Measurements from ENCODE around the gene GREB1L. TPM values are rescaled to one million over a fixed set of nuclear protein-coding genes. Genes with fewer than 3 reads are reported as not detected.

GREB1L gene
- total and polyA plus RNA-seq, 2 donors, result 0.10 to 1.4 TPM

DNA sequence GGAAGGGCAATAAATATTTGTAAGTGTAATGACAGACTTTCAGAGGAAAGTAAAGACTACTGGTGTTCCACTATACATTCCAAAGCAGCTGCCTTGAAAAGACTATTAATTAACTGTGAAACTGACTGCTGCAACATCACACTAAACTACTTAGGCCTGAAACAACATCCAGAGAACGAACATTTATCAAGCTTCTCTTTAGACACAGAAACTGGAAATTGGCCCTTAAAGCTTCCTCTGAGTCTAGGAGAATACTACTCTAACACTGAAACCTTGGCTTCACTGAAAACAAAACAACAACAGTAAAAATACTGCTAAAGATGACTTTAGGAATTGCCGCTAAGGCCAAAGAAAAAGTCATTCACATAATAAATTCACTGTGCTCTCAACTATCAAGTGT is 283.9 kb downstream of the GREB1L start:
- Histone ChIP-seq H3K4me1 (ENCODE audit: insufficient read depth) (no peaks in the 10 kb centered on the region), H3K36me3 (ENCODE audit: insufficient read depth) (peaks cover 5% of the 10 kb centered on the region), H3K4me3 (ENCODE audit: low read depth, low read length) (no peak overlapping the region), H3K27ac (ENCODE audit: low read depth) (no peak overlapping the region)
- DNase-seq (ENCODE audit: extremely low spot score), result no peak
- WGBS, result 80% methylated on average over 2 of the region's 2 CpGs

DNA sequence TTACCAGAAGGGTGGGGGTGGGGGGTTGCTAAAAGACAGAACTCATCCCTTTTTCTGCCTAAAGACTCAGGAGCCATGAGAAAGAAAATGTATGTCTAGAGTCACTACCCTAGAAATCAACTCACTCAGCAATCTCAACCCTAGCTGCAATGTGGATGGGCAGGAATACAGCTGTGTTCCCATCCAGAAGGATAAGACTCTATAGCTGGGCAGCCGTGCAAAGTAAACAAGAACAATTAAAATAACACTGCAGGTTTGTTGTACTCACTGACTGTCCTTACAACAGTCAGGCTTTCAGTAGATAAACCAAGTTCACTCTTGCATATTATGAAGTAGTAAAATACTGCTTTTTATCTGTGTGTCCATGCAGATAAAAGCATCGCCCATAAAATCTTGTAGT is 284.4 kb downstream of the GREB1L start:
- no peak overlapping the region for H3K27ac ChIP-seq (ENCODE audit: low read depth)
- H3K4me3 ChIP-seq (ENCODE audit: low read depth, low read length), result no peak overlapping the region
- no peaks in the 10 kb centered on the region for H3K4me1 ChIP-seq (ENCODE audit: insufficient read depth)
- peaks cover 6% of the 10 kb centered on the region for H3K36me3 ChIP-seq (ENCODE audit: insufficient read depth)
- no peak for DNase-seq (ENCODE audit: extremely low spot score)
- 69% methylated on average over 2 of the region's 2 CpGs for WGBS

DNA sequence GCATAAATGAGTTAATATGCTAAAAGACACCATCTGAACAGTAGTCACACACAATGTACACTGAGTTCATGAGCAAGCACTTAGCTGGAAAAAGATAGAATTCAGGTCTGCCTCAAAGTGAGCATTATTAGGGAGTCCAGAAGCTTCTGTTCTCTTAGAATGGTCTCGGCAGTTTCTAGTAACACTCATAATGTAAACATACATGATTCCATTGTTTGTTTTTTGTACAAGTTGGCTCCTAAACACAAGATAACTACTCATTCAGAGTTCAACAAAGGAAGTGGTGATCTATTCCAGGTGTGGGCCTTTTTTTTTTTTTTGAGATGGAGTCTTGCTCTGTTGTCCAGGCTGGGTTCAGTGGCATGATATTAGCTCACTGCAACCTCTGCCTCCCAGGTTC is 292.3 kb downstream of the GREB1L start:
- Histone ChIP-seq H3K36me3 (ENCODE audit: insufficient read depth) (peaks cover 4% of the 10 kb centered on the region), H3K4me1 (ENCODE audit: insufficient read depth) (no peaks in the 10 kb centered on the region), H3K27ac (ENCODE audit: low read depth) (no peak overlapping the region), H3K4me3 (ENCODE audit: low read depth, low read length) (no peak overlapping the region)
- whole genome bisulfite sequencing, result 45% methylated on average over 1 of the region's 1 CpG
- DNase-seq (ENCODE audit: extremely low spot score), result no peak

DNA sequence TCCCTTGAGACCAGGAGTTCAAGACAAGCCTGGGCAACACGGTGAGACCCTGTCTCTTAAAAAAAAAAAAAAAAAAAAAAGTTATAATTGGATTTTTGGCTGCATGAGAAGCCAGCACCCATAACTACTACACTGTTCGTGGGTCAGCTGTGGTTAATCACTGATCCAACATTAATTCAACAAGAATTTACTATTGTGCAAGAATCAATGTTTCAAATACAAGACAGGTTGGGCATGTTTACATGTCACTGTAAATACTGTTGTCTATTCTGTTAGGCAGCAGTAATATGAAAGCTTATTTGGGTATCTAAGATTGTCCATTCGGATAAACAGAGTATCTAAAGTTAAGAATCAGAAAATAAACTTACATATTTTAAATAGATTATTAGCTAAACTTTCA is 296.2 kb downstream of the GREB1L start:
- H3K36me3 ChIP-seq (ENCODE audit: insufficient read depth), result no peaks in the 10 kb centered on the region
- WGBS, result 89% methylated on average over 3 of the region's 3 CpGs
- no peaks in the 10 kb centered on the region for H3K4me1 ChIP-seq (ENCODE audit: insufficient read depth)
- no peak overlapping the region for H3K4me3 ChIP-seq (ENCODE audit: low read depth, low read length)
- no peak for DNase-seq (ENCODE audit: extremely low spot score)
- no peak overlapping the region for H3K27ac ChIP-seq (ENCODE audit: low read depth)

DNA sequence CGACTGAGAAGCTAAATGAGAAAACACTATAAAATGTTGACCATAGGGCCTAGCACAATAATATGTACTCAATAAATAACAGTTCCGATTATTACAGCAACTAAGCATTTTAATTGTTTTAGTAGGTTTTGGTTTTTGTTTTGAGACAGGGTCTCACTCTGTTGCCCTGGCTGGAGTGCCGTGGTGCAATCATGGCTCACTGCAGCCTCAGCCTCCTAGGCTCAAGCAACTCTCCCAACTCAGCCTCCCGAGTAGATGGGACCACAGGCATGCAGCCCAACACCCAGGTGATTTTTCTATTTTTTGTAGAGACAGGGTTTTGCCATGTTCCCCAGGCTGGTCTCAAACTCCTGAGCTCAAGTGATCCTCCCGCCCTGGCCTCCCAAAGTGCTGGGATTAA is 304.4 kb downstream of the GREB1L start:
- DNase-seq (ENCODE audit: extremely low spot score), result no peak
- Histone ChIP-seq H3K36me3 (ENCODE audit: insufficient read depth) (peaks cover 2% of the 10 kb centered on the region), H3K4me3 (ENCODE audit: low read depth, low read length) (no peak overlapping the region), H3K27ac (ENCODE audit: low read depth) (no peak overlapping the region), H3K4me1 (ENCODE audit: insufficient read depth) (no peaks in the 10 kb centered on the region)
- 94% methylated on average over 5 of the region's 5 CpGs for WGBS

DNA sequence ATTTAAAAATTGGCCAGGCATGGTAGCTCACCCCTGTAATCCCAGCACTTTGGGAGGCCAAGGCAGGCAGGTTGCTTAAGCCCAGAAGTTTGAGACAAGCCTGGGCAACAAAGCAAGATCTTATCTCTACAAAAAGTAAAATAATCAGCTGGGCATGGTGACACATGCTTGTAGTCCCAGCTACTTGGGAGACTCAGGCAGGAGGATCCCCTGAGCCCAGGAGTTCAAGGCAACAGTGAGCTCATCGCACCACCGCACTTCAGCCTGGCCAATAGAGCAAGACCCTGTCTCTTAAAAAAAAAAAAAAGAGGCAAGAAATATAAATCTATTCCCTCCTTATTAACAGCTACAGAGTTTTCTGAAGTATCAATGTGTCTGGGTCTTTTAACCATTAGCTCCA is 306.6 kb downstream of the GREB1L start:
- Histone ChIP-seq H3K36me3 (ENCODE audit: insufficient read depth) (peaks cover 2% of the 10 kb centered on the region), H3K27ac (ENCODE audit: low read depth) (no peak overlapping the region), H3K4me1 (ENCODE audit: insufficient read depth) (no peaks in the 10 kb centered on the region), H3K4me3 (ENCODE audit: low read depth, low read length) (no peak overlapping the region)
- no peak for DNase-seq (ENCODE audit: extremely low spot score)
- 98% methylated on average over 2 of the region's 2 CpGs for WGBS

DNA sequence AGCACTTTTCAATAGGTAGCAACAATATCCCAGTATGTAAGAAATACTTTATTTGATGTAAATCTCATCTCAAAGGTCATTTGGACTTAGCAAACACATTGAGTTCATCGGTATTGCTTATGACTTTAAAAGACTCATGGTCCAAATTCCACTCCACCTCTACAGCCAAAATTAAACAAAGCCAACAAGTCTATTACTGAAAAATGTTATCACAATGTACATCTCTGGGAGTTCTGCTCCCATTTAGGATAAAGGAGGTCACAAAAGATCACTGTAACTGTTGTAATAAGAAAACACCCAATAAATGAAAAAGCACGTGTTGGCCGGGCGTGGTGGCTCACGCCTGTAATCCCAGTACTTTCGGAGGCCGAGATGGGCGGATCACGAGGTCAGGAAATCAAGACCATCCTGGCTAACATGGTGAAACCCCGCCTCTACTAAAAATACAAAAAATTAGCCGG is 308.5 kb downstream of the GREB1L start:
- no peak for DNase-seq (ENCODE audit: extremely low spot score)
- Histone ChIP-seq H3K4me3 (ENCODE audit: low read depth, low read length) (no peak overlapping the region), H3K36me3 (ENCODE audit: insufficient read depth) (peaks cover 3% of the 10 kb centered on the region), H3K4me1 (ENCODE audit: insufficient read depth) (no peaks in the 10 kb centered on the region), H3K27ac (ENCODE audit: low read depth) (no peak overlapping the region)
- WGBS, result 88% methylated on average over 11 of the region's 11 CpGs

DNA sequence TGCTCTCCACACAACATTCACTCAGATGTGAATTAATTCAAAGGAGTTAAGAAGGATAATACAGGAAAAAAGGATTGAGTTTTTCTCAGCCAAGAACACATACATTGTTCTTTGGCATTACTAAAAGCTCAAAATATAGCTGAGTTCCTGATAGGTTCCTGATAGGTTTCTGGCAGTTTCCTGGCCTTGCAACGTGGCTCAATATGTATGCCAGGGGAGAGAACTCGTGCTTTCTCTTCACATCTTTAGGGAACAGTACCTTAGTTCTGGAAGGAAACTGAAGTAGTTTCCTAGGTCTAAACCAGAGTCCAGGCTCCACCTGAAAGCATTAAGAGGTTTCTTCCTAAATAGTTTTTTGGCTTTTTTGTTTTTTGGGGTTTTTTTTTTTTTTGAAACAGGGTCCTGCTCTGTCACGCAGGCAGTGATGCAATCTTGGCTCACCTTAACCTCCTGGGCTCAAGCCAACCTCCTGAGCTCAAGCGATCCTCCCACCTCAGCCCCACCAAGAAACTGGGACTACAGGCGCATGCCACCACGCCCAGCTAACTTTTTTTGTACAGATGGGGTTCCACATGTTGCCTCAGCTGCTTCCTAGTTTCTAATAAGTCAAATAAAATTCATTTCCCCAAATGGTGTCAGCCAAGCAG is 315.7 kb downstream of the GREB1L start:
- no peak overlapping the region for H3K27ac ChIP-seq (ENCODE audit: low read depth)
- WGBS, result 80% methylated on average over 6 of the region's 6 CpGs

DNA sequence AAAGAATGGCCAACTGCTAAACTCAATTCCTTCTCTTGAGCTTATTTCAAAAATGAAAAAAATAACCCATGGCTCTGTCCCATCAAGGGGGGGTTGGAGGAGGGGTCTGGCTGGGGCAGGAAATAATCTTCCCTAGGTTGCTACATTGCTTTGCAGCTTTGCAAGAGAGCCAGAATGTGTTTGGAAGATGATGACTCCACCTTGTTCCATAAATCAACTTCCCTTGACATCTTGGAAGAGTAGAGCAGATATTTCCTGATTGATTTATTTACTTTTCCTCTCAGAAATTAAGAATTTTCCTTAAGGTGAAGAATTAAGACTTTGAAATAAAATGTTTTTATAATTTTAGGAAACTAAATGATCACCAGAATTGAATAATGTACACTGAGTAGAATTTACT is 317.2 kb downstream of the GREB1L start:
- Histone ChIP-seq H3K4me1 (ENCODE audit: insufficient read depth) (no peaks in the 10 kb centered on the region), H3K36me3 (ENCODE audit: insufficient read depth) (peaks cover 6% of the 10 kb centered on the region), H3K4me3 (ENCODE audit: low read depth, low read length) (no peak overlapping the region), H3K27ac (ENCODE audit: low read depth) (no peak overlapping the region)
- DNase-seq (ENCODE audit: extremely low spot score), result no peak

More for the DNA sequence above, 315.7 kb downstream of the GREB1L start:
- DNase-seq (ENCODE audit: extremely low spot score), result no peak
- Histone ChIP-seq H3K36me3 (ENCODE audit: insufficient read depth) (peaks cover 3% of the 10 kb centered on the region), H3K4me3 (ENCODE audit: low read depth, low read length) (no peak overlapping the region), H3K4me1 (ENCODE audit: insufficient read depth) (no peaks in the 10 kb centered on the region)

DNA sequence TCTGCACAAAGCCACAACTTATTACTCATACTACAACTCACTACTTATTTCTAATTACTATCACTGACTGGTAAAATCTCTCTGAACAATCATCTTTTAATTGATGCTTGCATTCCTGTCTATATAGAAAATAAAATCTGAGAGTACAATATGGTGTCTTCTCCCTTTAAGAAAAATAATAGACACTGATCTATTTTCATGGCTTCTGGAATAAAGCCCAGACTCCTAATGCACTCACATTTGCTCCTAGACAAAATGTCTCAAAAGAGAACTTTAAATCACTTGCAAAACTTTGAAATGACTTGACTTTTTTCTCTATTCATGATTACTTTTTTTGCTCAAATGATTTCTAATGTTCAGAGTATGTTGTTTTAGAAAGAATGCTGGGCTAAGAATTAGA is 329.7 kb downstream of the GREB1L start:
- H3K27ac ChIP-seq (ENCODE audit: low read depth), result no peak overlapping the region
- no peak overlapping the region for H3K4me3 ChIP-seq (ENCODE audit: low read depth, low read length)
- no peak for DNase-seq (ENCODE audit: extremely low spot score)
- no peaks in the 10 kb centered on the region for H3K36me3 ChIP-seq (ENCODE audit: insufficient read depth)
- H3K4me1 ChIP-seq (ENCODE audit: insufficient read depth), result no peaks in the 10 kb centered on the region

Small RNA genes lying within 50 kb of the gene (small RNA-seq; reads per million reads assigned to genes)
- gene RF00603, result not detected

Other genes with a start within 250 kb of the GREB1L start
- gene ROCK1, start 130.4 kb upstream of the GREB1L start, total RNA-seq, result 128 TPM
- gene ROCK1, start 130.4 kb upstream of the GREB1L start, polyA plus RNA-seq, result 34.2 TPM

Data from urinary bladder (tissue), 4 donors.